H1 (cell line): ENCODE data around the gene SIRT7. TPM values are rescaled to one million over a fixed set of nuclear protein-coding genes. Genes with fewer than 3 reads are reported as not detected.

Experiments
- CTCF ChIA-PET: fragments of 300-600 bp; sonication (Branson Sonifier 250); formaldehyde crosslinking; loops from one replicate; lab custom pipeline; 2021; ENCODE audit not compliant: partially characterized antibody; lab: Charles Lee
- POLR2A ChIA-PET: fragments of 300-600 bp; sonication (Branson Sonifier 250); formaldehyde crosslinking; loops from one replicate; lab custom pipeline; 2021; ENCODE audit warnings: inconsistent platforms; ENCODE audit not compliant: partially characterized antibody; lab: Charles Lee
- DNase-seq, 2 experiments: peaks; one replicate each; pipeline versions ENCODE4 v3.0.0 to v3.0.0-alpha.2; 2010 to 2022; ENCODE audit warnings: low spot score in 2 of 2, low read depth in 1 of 2, mixed read lengths in 1 of 2
- FAIRE-seq: peaks from 2 replicates; lab custom pipeline; 2011; peaks lifted over from hg19 to GRCh38; lab: Jason Lieb, UNC
- H2AFZ ChIP-seq: 2 replicates; pipeline ENCODE4 v1.8.1; 2012; ENCODE audit warnings: low read length, inconsistent platforms
- H2AK5ac ChIP-seq: 2 replicates; pipeline ENCODE4 v1.6.1; 2013; ENCODE audit warnings: low read depth, low read length
- H2BK120ac ChIP-seq: replicated peaks from 2 replicates; pipeline ENCODE3; 2013; ENCODE audit warnings: low read depth, low read length, inconsistent platforms
- H2BK12ac ChIP-seq: 2 replicates; pipeline ENCODE4 v1.6.1; 2013; ENCODE audit warnings: low read depth, low read length
- H2BK15ac ChIP-seq: 2 replicates; pipeline ENCODE4 v1.6.1; 2013; ENCODE audit warnings: low read length
- H2BK20ac ChIP-seq: 2 replicates; pipeline ENCODE4 v1.6.1; 2013; ENCODE audit warnings: low read length
- H2BK5ac ChIP-seq: 2 replicates; pipeline ENCODE4 v1.6.1; 2013; ENCODE audit warnings: low read depth, low read length
- H3K14ac ChIP-seq: 2 replicates; pipeline ENCODE4 v1.6.1; 2013; ENCODE audit warnings: inconsistent platforms; ENCODE audit not compliant: insufficient read length
- H3K18ac ChIP-seq: 2 replicates; pipeline ENCODE4 v1.6.1; 2013; ENCODE audit warnings: low read length; ENCODE audit errors: extremely low read depth
- H3K23ac ChIP-seq: 2 replicates; pipeline ENCODE4 v1.6.1; 2013; ENCODE audit warnings: inconsistent platforms; ENCODE audit not compliant: insufficient read length
- H3K23me2 ChIP-seq: 2 replicates; pipeline ENCODE4 v1.6.1; 2013; ENCODE audit warnings: low read depth, low read length
- H3K27ac ChIP-seq: 2 replicates; pipeline ENCODE4 v1.6.1; 2011; ENCODE audit warnings: low read depth, low read length, inconsistent platforms
- H3K27me3 ChIP-seq, 4 experiments: replicated peaks in 1 of 4; 1 replicate in 1 of 4; 2 replicates in 3 of 4; pipeline versions ENCODE4 v1.6.1 to v1.8.1; 2011 to 2013; ENCODE audit warnings: low read length in 3 of 4, mild to moderate bottlenecking in 3 of 4, inconsistent platforms in 2 of 4, mixed read lengths in 2 of 4, moderate library complexity in 1 of 4; ENCODE audit not compliant: control insufficient read depth in 3 of 4, insufficient read depth in 3 of 4; ENCODE audit errors: extremely low read depth in 1 of 4
- H3K36me3 ChIP-seq, 4 experiments: 2 replicates each; pipeline versions ENCODE4 v1.6.1 to v1.8.1; 2011 to 2013; ENCODE audit warnings: mild to moderate bottlenecking in 4 of 4, low read length in 3 of 4, moderate library complexity in 2 of 4, control low read depth in 1 of 4, inconsistent platforms in 1 of 4; ENCODE audit not compliant: insufficient read depth in 4 of 4, control insufficient read depth in 2 of 4
- H3K4ac ChIP-seq: replicated peaks from 2 replicates; pipeline ENCODE3; 2013; ENCODE audit warnings: low read length, low read depth, mixed read lengths, inconsistent platforms; ENCODE audit not compliant: insufficient read length
- H3K4me1 ChIP-seq, 4 experiments: replicated peaks in 1 of 4; 1 replicate in 1 of 4; 2 replicates in 3 of 4; pipeline versions ENCODE4 v1.6.1 to v1.8.1; 2011 to 2013; ENCODE audit warnings: low read length in 3 of 4, inconsistent platforms in 2 of 4, mixed read lengths in 1 of 4; ENCODE audit not compliant: insufficient read depth in 4 of 4, control insufficient read depth in 3 of 4
- H3K4me2 ChIP-seq, 2 experiments: 2 replicates each; pipeline versions ENCODE4 v1.6.1 to v1.8.1; 2011 to 2013; ENCODE audit warnings: low read depth in 2 of 2, low read length in 2 of 2, control low read depth in 1 of 2, inconsistent platforms in 1 of 2, mild to moderate bottlenecking in 1 of 2; ENCODE audit not compliant: insufficient read depth in 1 of 2
- H3K4me3 ChIP-seq, 4 experiments: fragments of 200-600, 300-600 bp in 1 of 4; sonication (generic), shearing (Covaris generic), sonication (Bioruptor Twin) in 1 of 4; 2 replicates each; pipeline versions ENCODE4 v1.5.1 to v1.8.1; 2011 to 2016; ENCODE audit warnings: low read length in 4 of 4, low read depth in 3 of 4, control low read depth in 2 of 4, inconsistent platforms in 2 of 4, mild to moderate bottlenecking in 2 of 4, mixed read lengths in 1 of 4, moderate library complexity in 1 of 4; ENCODE audit not compliant: insufficient read depth in 2 of 4; ENCODE audit errors: extremely low read depth in 1 of 4
- H3K56ac ChIP-seq: replicated peaks from 2 replicates; pipeline ENCODE3; 2013; ENCODE audit warnings: low read depth, mild to moderate bottlenecking, mixed read lengths, low read length, inconsistent platforms; ENCODE audit not compliant: insufficient read length
- H3K79me1 ChIP-seq: 2 replicates; pipeline ENCODE4 v1.6.1; 2013; ENCODE audit warnings: low read depth, low read length, control low read depth
- H3K79me2 ChIP-seq, 2 experiments: 2 replicates each; pipeline versions ENCODE4 v1.6.1 to v1.8.1; 2012 to 2013; ENCODE audit warnings: low read length in 2 of 2, mild to moderate bottlenecking in 2 of 2, inconsistent platforms in 1 of 2; ENCODE audit not compliant: insufficient read depth in 2 of 2, control insufficient read depth in 1 of 2
- H3K9ac ChIP-seq, 4 experiments: replicated peaks in 1 of 4; 1 replicate in 1 of 4; 2 replicates in 3 of 4; pipeline versions ENCODE4 v1.6.1 to v1.8.1; 2011 to 2013; ENCODE audit warnings: low read depth in 3 of 4, low read length in 3 of 4, control low read depth in 2 of 4, mild to moderate bottlenecking in 2 of 4, moderate library complexity in 2 of 4, inconsistent platforms in 1 of 4; ENCODE audit errors: extremely low read depth in 1 of 4
- H3K9me3 ChIP-seq, 2 experiments: 2 replicates each; pipeline versions ENCODE4 v1.6.1 to v1.8.1; 2012 to 2013; ENCODE audit warnings: mild to moderate bottlenecking in 2 of 2, moderate library complexity in 2 of 2, control low read depth in 1 of 2, inconsistent platforms in 1 of 2, low read depth in 1 of 2, low read length in 1 of 2, mixed read lengths in 1 of 2; ENCODE audit not compliant: insufficient read depth in 2 of 2
- H4K20me1 ChIP-seq, 2 experiments: replicated peaks in 1 of 2; 2 replicates each; pipeline versions ENCODE3 to v1.8.1; 2011 to 2013; ENCODE audit warnings: inconsistent platforms in 2 of 2, low read length in 2 of 2, mild to moderate bottlenecking in 1 of 2; ENCODE audit not compliant: insufficient read depth in 2 of 2, control insufficient read depth in 1 of 2
- H4K5ac ChIP-seq: 2 replicates; pipeline ENCODE4 v1.6.1; 2013; ENCODE audit warnings: low read length, low read depth, mixed read lengths, inconsistent platforms; ENCODE audit not compliant: insufficient read length
- H4K8ac ChIP-seq: 2 replicates; pipeline ENCODE4 v1.8.0; 2013; ENCODE audit warnings: mild to moderate bottlenecking, moderate library complexity, low read length, inconsistent platforms; ENCODE audit not compliant: insufficient read depth; ENCODE audit errors: extremely low read depth
- H4K91ac ChIP-seq: replicated peaks from 2 replicates; pipeline ENCODE3; 2013; ENCODE audit warnings: low read length, mixed read lengths, inconsistent platforms; ENCODE audit not compliant: insufficient read length
- BACH1 ChIP-seq: IDR thresholded peaks from 2 replicates; pipeline ENCODE4 v1.6.1; 2012; ENCODE audit warnings: low read length, improper control_type of control experiment
- CBX5 ChIP-seq: fragments of 300-800, 300-1000 bp; sonication (generic); IDR thresholded peaks from 2 replicates; pipeline ENCODE4 v1.7.1; 2016; ENCODE audit warnings: antibody characterized with exemption, low read length, low read depth
- CTBP2 ChIP-seq: IDR thresholded peaks from 2 replicates; pipeline ENCODE4 v1.7.0; 2011; ENCODE audit warnings: borderline replicate concordance, mild to moderate bottlenecking, moderate library complexity, mixed read lengths, low read length; ENCODE audit not compliant: insufficient read depth, insufficient read length
- EGR1 ChIP-seq: IDR thresholded peaks from 2 replicates; pipeline ENCODE4 v1.6.1; 2011; ENCODE audit warnings: low read depth, low read length, borderline replicate concordance
- EP300 ChIP-seq, 2 experiments: IDR thresholded peaks; 1 replicate in 1 of 2; 2 replicates in 1 of 2; pipeline ENCODE4 v1.6.1; 2011 to 2012; ENCODE audit warnings: low read depth in 2 of 2, low read length in 2 of 2, mild to moderate bottlenecking in 2 of 2, borderline replicate concordance in 1 of 2, inconsistent platforms in 1 of 2, moderate library complexity in 1 of 2
- GABPA ChIP-seq: IDR thresholded peaks from 2 replicates; pipeline ENCODE4 v1.6.1; 2011; ENCODE audit warnings: mild to moderate bottlenecking, low read length, moderate library complexity, borderline replicate concordance; ENCODE audit not compliant: insufficient read depth
- POLR2A ChIP-seq, 2 experiments: IDR thresholded peaks; 1 replicate in 1 of 2; 2 replicates in 1 of 2; pipeline ENCODE4 v1.6.1; 2011; ENCODE audit warnings: low read depth in 2 of 2, low read length in 2 of 2, mild to moderate bottlenecking in 2 of 2; ENCODE audit errors: control extremely low read depth in 1 of 2
- RXRA ChIP-seq: IDR thresholded peaks from 2 replicates; pipeline ENCODE4 v1.6.1; 2011; ENCODE audit warnings: low read depth, mild to moderate bottlenecking, low read length, moderate library complexity; ENCODE audit not compliant: insufficient read depth
- TCF12 ChIP-seq: IDR thresholded peaks from 2 replicates; pipeline ENCODE4 v1.6.1; 2011; ENCODE audit warnings: low read depth, mild to moderate bottlenecking, low read length
- WGBS, 2 experiments: shearing (Covaris generic) in 1 of 2; methylation state at CpG; one replicate each; pipeline versions ENCODE4 v1.1.6 to v1.1.7; 2013 to 2015; ENCODE audit warnings: low lambda C conversion rate in 2 of 2, mixed read lengths in 2 of 2, inconsistent platforms in 1 of 2, low coverage in 1 of 2, missing lambda C conversion rate in 1 of 2; ENCODE audit not compliant: insufficient replicate concordance in 2 of 2, insufficient coverage in 1 of 2, insufficient read length in 1 of 2; ENCODE audit errors: extremely low coverage in 1 of 2, missing lambda C conversion rate in 1 of 2; 5-methylcytosine and 5-hydroxymethylcytosine counted together
- polyA plus RNA-seq, 7 experiments: library from polyadenylated mRNA; depleted of rRNA in 3 of 7; stranded (reverse) in 5 of 7; unstranded in 2 of 7; fragments of >200 nt in 5 of 7; fragments of 200-250 nt in 2 of 7; gene quantifications; 1 replicate in 5 of 7; 2 replicates in 1 of 7; 4 replicates in 1 of 7; pipeline versions ENCODE4 v1.2.1 to v1.2.3, GENCODE V29; 2011 to 2013; ENCODE audit warnings: missing spikeins in 2 of 7, mixed read lengths in 2 of 7
- total RNA-seq: library from RNA; stranded (reverse); fragmentation: NEBNext Ultra II Directional; extraction: Animal tissue kit (Norgen Biotek cat#: 25700); gene quantifications from 2 replicates; pipeline ENCODE4 v1.2.1, GENCODE V29; 2021

Gene SIRT7
- total and polyA plus RNA-seq, 2 of the 8 experiments (the other 6 are each of a cell fraction or from before 2014, with no cell fraction given), result 5.8 to 16.6 TPM

- no peak overlapping the region for H3K23ac ChIP-seq
- 88% methylated on average over 22 of the region's 22 CpGs; no CpG with 5 or more reads in 1 of the 2 experiments for WGBS, 2 experiments
- H3K4me1 ChIP-seq, result peaks cover 0 to 25% (median 16%) of the 10 kb centered on the region in 4 experiments; a peak in 6 of 7 replicates
- no peak overlapping the region for H3K4me3 ChIP-seq
- no peak overlapping the region for H3K27ac ChIP-seq
- no peak overlapping the region for H3K14ac ChIP-seq
- no peak overlapping the region for H3K4ac ChIP-seq
- H3K56ac ChIP-seq, result no peak overlapping the region
- no peak overlapping the region; the same call in 1 of the 2 replicates for H4K8ac ChIP-seq
- 0 out of 2 replicates have a peak overlapping the region, but pooled peaks have one; percentile 81 for H2BK15ac ChIP-seq
- no peak overlapping the region for H3K18ac ChIP-seq
- peaks cover 2 to 3% of the 10 kb centered on the region in 2 experiments for H4K20me1 ChIP-seq
- H3K4me2 ChIP-seq, result no peak overlapping the region
- 0 out of 2 replicates have a peak overlapping the region, but pooled peaks have one; percentile 9 for H2BK12ac ChIP-seq
- no peak for TF ChIP-seq EGR1
- TF ChIP-seq RXRA, result no peak
- TF ChIP-seq GABPA, result no peak
- no peak for TF ChIP-seq CBX5
- no peak for TF ChIP-seq EP300 (IDR thresholded peaks at IDR 0.05; ENCODE audit: borderline replicate concordance in 1 of 2, low read depth in 2 of 2, low read length in 2 of 2)
- no peak for TF ChIP-seq CTBP2
- no peak for TF ChIP-seq POLR2A (IDR thresholded peaks at IDR 0.05; ENCODE audit: control extremely low read depth in 1 of 2, low read depth in 2 of 2, low read length in 2 of 2)
- TF ChIP-seq BACH1, result no peak
- no peak for TF ChIP-seq TCF12
- POLR2A ChIA-PET, result interaction anchor here (0.6 to 1.4 kb wide), 3 partner anchors 11 to 33 kb away, joined by 3 to 4 read pairs (median 3); no protein-coding TSS in a partner anchor
- peaks cover 30 to 76% (median 66%) of the 10 kb centered on the region in 4 experiments for H3K27me3 ChIP-seq
- H4K91ac ChIP-seq, result no peak overlapping the region
- no peak for DNase-seq
- H2AFZ ChIP-seq, result no peak overlapping the region
- H4K5ac ChIP-seq, result no peak overlapping the region
- no peak overlapping the region for H2BK20ac ChIP-seq
- no peak overlapping the region for H2BK5ac ChIP-seq
- no peak overlapping the region for H2BK120ac ChIP-seq
- no peak overlapping the region for H3K9ac ChIP-seq
- H3K36me3 ChIP-seq, result peaks cover 0 to 13% (median 0%) of the 10 kb centered on the region in 4 experiments; a peak in 1 of 8 replicates
- H3K23me2 ChIP-seq, result peaks cover 4% of the 10 kb centered on the region; the same call in 1 of the 2 replicates
- H3K9me3 ChIP-seq, result no peaks in the 10 kb centered on the region
- no peak overlapping the region for H2AK5ac ChIP-seq
- no peak for FAIRE-seq
- H3K79me1 ChIP-seq, result no peaks in the 10 kb centered on the region
- no peaks in the 10 kb centered on the region for H3K79me2 ChIP-seq
- CTCF ChIA-PET, result interaction anchor here (2.1 to 5.1 kb wide), 3 partner anchors 11 to 56 kb away, joined by 6 to 22 read pairs (median 6); partner anchors contain the start of gene ASPSCR1
Measured at GRCh38 chr17:81964081-81964849, 46.3 kb upstream of the SIRT7 start.
